Chondrocyte (in vitro differentiated cells): ENCODE data around the gene CEP128. TPM values are rescaled to one million over a fixed set of nuclear protein-coding genes. Genes with fewer than 3 reads are reported as not detected.

Experiments
- DNase-seq: peaks from one replicate; pipeline ENCODE4 v3.0.0; 2021; ENCODE audit warnings: mixed read lengths, low spot score
- H3K27ac Mint-ChIP-seq: one replicate; pipeline ENCODE4 v1.8.0; 2021; ENCODE audit warnings: mild to moderate bottlenecking, moderate library complexity, mixed read lengths; ENCODE audit not compliant: unreplicated experiment
- H3K27me3 Mint-ChIP-seq: 2 replicates; pipeline ENCODE4 v1.8.0; 2021; ENCODE audit warnings: low read depth, mixed read lengths
- H3K36me3 Mint-ChIP-seq: 2 replicates; pipeline ENCODE4 v1.8.0; 2021; ENCODE audit warnings: low read depth, mixed read lengths
- H3K4me1 Mint-ChIP-seq: 2 replicates; pipeline ENCODE4 v1.8.0; 2021; ENCODE audit warnings: low read depth, mild to moderate bottlenecking, mixed read lengths
- H3K4me3 Mint-ChIP-seq: one replicate; pipeline ENCODE4 v1.8.0; 2021; ENCODE audit warnings: mild to moderate bottlenecking, moderate library complexity, mixed read lengths; ENCODE audit not compliant: unreplicated experiment
- H3K9me3 Mint-ChIP-seq: 2 replicates; pipeline ENCODE4 v1.8.0; 2021; ENCODE audit warnings: low read depth, mixed read lengths
- total RNA-seq: library from RNA; stranded (reverse); gene quantifications from 3 replicates; pipeline ENCODE4 v1.2.1, GENCODE V29; 2021
- TF ChIP-seq, protein P1 (sequence below): fragments of 200-600 bp; sonication (generic); IDR thresholded peaks from 2 replicates; pipeline ENCODE4 v1.5.0; 2021; ENCODE audit warnings: antibody characterized with exemption, mild to moderate bottlenecking, moderate library complexity

CEP128 gene
- total RNA-seq, 1 donor from 2014 or later = 3.5 TPM

DNA sequence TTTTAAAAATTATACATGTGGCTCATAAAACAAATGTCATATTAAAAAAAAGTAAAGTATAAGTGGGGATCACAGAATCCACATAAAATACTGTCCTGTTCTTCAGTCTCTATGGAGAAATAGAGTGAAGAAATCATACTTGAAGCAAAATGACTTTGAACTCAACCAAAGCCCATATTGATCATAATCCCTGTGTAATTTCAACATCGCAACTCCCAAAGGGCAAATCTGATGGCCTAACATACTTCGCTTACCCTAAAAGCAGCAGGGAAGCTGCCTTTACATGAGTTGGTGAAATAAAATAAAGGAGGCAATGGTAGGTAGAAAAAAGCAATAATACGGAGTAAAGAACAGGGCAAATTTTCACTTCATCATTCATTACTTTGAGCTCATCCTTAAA is 101.8 kb downstream of the CEP128 start:
- no peak overlapping the region for H3K27ac Mint-ChIP-seq
- no peak for DNase-seq
- peaks cover 16% of the 10 kb centered on the region for H3K4me1 Mint-ChIP-seq
- no peaks in the 10 kb centered on the region for H3K9me3 Mint-ChIP-seq
- TF ChIP-seq, protein P1, sequence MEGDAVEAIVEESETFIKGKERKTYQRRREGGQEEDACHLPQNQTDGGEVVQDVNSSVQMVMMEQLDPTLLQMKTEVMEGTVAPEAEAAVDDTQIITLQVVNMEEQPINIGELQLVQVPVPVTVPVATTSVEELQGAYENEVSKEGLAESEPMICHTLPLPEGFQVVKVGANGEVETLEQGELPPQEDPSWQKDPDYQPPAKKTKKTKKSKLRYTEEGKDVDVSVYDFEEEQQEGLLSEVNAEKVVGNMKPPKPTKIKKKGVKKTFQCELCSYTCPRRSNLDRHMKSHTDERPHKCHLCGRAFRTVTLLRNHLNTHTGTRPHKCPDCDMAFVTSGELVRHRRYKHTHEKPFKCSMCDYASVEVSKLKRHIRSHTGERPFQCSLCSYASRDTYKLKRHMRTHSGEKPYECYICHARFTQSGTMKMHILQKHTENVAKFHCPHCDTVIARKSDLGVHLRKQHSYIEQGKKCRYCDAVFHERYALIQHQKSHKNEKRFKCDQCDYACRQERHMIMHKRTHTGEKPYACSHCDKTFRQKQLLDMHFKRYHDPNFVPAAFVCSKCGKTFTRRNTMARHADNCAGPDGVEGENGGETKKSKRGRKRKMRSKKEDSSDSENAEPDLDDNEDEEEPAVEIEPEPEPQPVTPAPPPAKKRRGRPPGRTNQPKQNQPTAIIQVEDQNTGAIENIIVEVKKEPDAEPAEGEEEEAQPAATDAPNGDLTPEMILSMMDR = no peak
- no peaks in the 10 kb centered on the region for H3K27me3 Mint-ChIP-seq
- H3K36me3 Mint-ChIP-seq = no peaks in the 10 kb centered on the region
- H3K4me3 Mint-ChIP-seq = no peak overlapping the region

DNA sequence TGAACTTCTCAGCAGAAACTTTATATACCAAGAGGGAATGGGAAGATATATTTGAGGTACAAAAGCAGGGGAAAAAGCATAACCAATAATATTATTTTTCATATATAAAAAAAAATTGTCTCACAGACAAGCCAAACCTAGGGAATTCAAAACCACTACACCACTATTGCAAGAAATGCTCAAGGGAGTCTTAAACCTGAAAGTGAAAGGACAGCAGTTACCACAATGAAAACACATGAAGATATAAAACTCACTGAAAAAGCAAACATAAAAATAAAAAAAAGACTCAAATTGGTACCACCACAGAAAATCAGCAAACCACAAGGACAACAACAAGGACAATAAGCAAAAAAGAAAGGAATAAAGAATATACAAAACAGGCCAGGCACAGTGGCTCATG is 131.9 kb downstream of the CEP128 start:
- Mint-ChIP-seq H3K4me1 (no peaks in the 10 kb centered on the region), H3K27ac (no peak overlapping the region), H3K9me3 (peaks cover 21% of the 10 kb centered on the region), H3K27me3 (no peaks in the 10 kb centered on the region), H3K4me3 (no peak overlapping the region), H3K36me3 (peaks cover 15% of the 10 kb centered on the region)
- TF ChIP-seq, protein P1 = no peak
- DNase-seq = no peak

DNA sequence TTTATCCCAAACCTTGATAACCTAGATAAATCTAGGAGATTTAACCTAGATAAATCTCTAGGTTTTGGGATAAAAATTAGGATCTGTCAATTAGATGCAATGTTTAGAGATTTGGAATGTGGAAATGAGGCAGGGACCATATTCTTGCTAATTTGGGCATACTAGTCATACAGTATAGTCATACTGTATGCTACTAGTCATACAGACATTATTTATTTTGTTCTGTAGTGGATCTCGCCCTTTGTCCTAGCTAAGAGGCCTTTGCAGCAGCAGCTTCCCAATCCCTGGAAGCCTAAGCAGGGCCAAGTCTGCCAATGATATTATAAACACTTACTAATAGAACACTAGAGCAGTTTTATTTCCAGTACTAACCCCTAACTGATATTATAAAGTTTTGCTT is 136.4 kb downstream of the CEP128 start:
- TF ChIP-seq, protein P1 = no peak
- H3K9me3 Mint-ChIP-seq = peaks cover 25% of the 10 kb centered on the region
- no peak overlapping the region for H3K27ac Mint-ChIP-seq
- peaks cover 13% of the 10 kb centered on the region for H3K36me3 Mint-ChIP-seq
- H3K27me3 Mint-ChIP-seq = no peaks in the 10 kb centered on the region
- DNase-seq = no peak
- H3K4me3 Mint-ChIP-seq = no peak overlapping the region
- H3K4me1 Mint-ChIP-seq = no peaks in the 10 kb centered on the region

DNA sequence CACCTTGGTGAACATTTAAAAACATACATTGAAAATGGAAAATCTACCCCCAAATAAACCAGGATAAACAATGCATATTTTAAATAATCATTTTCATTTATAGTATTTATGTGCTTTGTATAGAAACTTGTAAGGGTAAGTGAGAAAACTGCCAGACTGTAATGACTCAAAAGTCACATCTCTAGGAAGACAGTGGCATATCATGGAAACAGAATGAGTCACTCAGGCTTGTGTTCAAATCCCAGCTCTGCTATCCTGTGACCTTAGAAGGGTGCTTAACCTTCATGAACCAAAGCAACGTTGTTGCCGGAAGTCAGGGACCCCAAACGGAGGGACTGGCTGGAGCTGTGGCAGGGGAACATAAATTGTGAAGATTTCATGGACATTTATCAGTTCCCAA is 142.7 kb downstream of the CEP128 start:
- Mint-ChIP-seq H3K36me3 (peaks cover 2% of the 10 kb centered on the region), H3K27ac (no peak overlapping the region), H3K27me3 (no peaks in the 10 kb centered on the region), H3K4me1 (no peaks in the 10 kb centered on the region), H3K9me3 (peaks cover 22% of the 10 kb centered on the region), H3K4me3 (no peak overlapping the region)
- no peak for DNase-seq
- TF ChIP-seq, protein P1 = no peak

DNA sequence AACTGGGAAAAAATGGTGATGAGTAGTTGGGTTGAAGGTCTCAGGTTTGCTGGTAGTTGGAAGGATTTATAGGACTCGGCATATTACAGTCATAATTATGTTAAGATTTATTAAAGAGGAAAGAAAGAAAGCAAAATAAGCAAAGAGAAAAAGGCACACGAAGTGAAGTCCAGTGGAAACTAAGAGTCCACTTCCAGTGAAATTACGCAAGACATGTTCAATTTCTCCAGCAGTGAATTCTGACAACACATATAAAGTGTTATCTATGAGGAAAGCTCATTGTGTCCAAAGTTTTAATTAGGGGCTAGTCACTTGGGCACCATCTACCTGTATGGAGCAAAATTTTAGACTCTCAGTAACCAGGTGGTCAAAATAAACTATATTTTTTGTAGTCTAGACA is 143.3 kb downstream of the CEP128 start:
- Mint-ChIP-seq H3K9me3 (peaks cover 22% of the 10 kb centered on the region), H3K27me3 (no peaks in the 10 kb centered on the region), H3K36me3 (peaks cover 2% of the 10 kb centered on the region), H3K4me3 (no peak overlapping the region), H3K27ac (no peak overlapping the region), H3K4me1 (no peaks in the 10 kb centered on the region)
- TF ChIP-seq, protein P1 = no peak
- no peak for DNase-seq
